IgD-negative memory B cell (primary cell): ENCODE measurements around the gene RAD50. TPM values are rescaled to one million over a fixed set of nuclear protein-coding genes. Genes with fewer than 3 reads are reported as not detected.

ENCODE experiments used
- H3K27ac Mint-ChIP-seq, 3 donors: one replicate each; pipeline ENCODE4 v1.8.0; 2020 to 2022; ENCODE audit warnings: mild to moderate bottlenecking in 3 of 3, mixed read lengths in 3 of 3, moderate library complexity in 1 of 3
- H3K27me3 Mint-ChIP-seq: one replicate; pipeline ENCODE4 v1.8.0; 2021; ENCODE audit warnings: mixed read lengths
- H3K36me3 Mint-ChIP-seq: one replicate; pipeline ENCODE4 v1.8.0; 2020; ENCODE audit warnings: mild to moderate bottlenecking, mixed read lengths
- H3K4me1 Mint-ChIP-seq, 3 donors: one replicate each; pipeline ENCODE4 v1.8.0; 2020 to 2022; ENCODE audit warnings: mixed read lengths in 3 of 3, mild to moderate bottlenecking in 1 of 3
- H3K4me3 Mint-ChIP-seq, 4 donors: one replicate each; pipeline ENCODE4 v1.8.0; 2020 to 2022; ENCODE audit warnings: mild to moderate bottlenecking in 4 of 4, mixed read lengths in 4 of 4, moderate library complexity in 3 of 4
- H3K9me3 Mint-ChIP-seq, 3 donors: one replicate each; pipeline ENCODE4 v1.8.0; 2020 to 2021; ENCODE audit warnings: mixed read lengths in 3 of 3, mild to moderate bottlenecking in 1 of 3
- polyA plus RNA-seq: library from polyadenylated mRNA; unstranded; fragments of 300-500 nt; fragmentation: Illumina TruSeq; gene quantifications from one replicate; pipeline ENCODE4 v1.2.3, GENCODE V29; 2021

Gene RAD50
- polyA plus RNA-seq, 1 donor from 2014 or later = 33.4 TPM

- no peaks in the 10 kb centered on the region for H3K36me3 Mint-ChIP-seq
- H3K27ac Mint-ChIP-seq = peak overlapping the region in 1 of 3 donors; percentile 74
- peaks cover 9 to 14% (median 12%) of the 10 kb centered on the region in 3 donors for H3K4me1 Mint-ChIP-seq
- peaks cover 16% of the 10 kb centered on the region for H3K27me3 Mint-ChIP-seq
- H3K9me3 Mint-ChIP-seq = no peaks in the 10 kb centered on the region
- no peak overlapping the region for H3K4me3 Mint-ChIP-seq
Measured at GRCh38 chr5:132658381-132659302, 101.9 kb downstream of the RAD50 start.

DNA sequence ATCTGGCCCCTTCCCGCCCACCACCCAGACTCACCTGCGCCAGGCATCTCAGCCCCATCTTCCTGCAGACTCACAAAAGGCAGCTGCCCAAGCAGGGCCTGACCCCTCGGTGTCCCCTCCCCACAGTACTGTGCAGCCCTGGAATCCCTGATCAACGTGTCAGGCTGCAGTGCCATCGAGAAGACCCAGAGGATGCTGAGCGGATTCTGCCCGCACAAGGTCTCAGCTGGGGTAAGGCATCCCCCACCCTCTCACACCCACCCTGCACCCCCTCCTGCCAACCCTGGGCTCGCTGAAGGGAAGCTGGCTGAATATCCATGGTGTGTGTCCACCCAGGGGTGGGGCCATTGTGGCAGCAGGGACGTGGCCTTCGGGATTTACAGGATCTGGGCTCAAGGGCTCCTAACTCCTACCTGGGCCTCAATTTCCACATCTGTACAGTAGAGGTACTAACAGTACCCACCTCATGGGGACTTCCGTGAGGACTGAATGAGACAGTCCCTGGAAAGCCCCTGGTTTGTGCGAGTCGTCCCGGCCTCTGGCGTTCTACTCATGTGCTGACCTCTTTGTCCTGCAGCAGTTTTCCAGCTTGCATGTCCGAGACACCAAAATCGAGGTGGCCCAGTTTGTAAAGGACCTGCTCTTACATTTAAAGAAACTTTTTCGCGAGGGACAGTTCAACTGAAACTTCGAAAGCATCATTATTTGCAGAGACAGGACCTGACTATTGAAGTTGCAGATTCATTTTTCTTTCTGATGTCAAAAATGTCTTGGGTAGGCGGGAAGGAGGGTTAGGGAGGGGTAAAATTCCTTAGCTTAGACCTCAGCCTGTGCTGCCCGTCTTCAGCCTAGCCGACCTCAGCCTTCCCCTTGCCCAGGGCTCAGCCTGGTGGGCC, 103.1 kb downstream of the RAD50 start:
- Mint-ChIP-seq H3K4me1 (peaks cover 9 to 21% (median 12%) of the 10 kb centered on the region in 3 donors), H3K36me3 (no peaks in the 10 kb centered on the region), H3K27me3 (peaks cover 16% of the 10 kb centered on the region), H3K9me3 (no peaks in the 10 kb centered on the region), H3K27ac (no peak overlapping the region), H3K4me3 (peak overlapping the region in 1 of 4 donors; percentile 65)

- H3K4me1 Mint-ChIP-seq = peaks cover 9 to 21% (median 12%) of the 10 kb centered on the region in 3 donors
- no peak overlapping the region for H3K4me3 Mint-ChIP-seq
- peaks cover 8% of the 10 kb centered on the region for H3K27me3 Mint-ChIP-seq
- H3K27ac Mint-ChIP-seq = no peak overlapping the region
- no peaks in the 10 kb centered on the region for H3K9me3 Mint-ChIP-seq
- H3K36me3 Mint-ChIP-seq = no peaks in the 10 kb centered on the region
Measured at GRCh38 chr5:132661231-132662003, 104.6 kb downstream of the RAD50 start.

GRCh38 chr5:132662004-132662401, 105.2 kb downstream of the RAD50 start:
- Mint-ChIP-seq H3K9me3 (no peaks in the 10 kb centered on the region), H3K4me1 (peaks cover 8 to 19% (median 9%) of the 10 kb centered on the region in 3 donors), H3K36me3 (no peaks in the 10 kb centered on the region), H3K4me3 (peak overlapping the region in 1 of 4 donors; percentile 63), H3K27ac (peak overlapping the region in 1 of 3 donors; percentile 71), H3K27me3 (peaks cover 6% of the 10 kb centered on the region)

DNA sequence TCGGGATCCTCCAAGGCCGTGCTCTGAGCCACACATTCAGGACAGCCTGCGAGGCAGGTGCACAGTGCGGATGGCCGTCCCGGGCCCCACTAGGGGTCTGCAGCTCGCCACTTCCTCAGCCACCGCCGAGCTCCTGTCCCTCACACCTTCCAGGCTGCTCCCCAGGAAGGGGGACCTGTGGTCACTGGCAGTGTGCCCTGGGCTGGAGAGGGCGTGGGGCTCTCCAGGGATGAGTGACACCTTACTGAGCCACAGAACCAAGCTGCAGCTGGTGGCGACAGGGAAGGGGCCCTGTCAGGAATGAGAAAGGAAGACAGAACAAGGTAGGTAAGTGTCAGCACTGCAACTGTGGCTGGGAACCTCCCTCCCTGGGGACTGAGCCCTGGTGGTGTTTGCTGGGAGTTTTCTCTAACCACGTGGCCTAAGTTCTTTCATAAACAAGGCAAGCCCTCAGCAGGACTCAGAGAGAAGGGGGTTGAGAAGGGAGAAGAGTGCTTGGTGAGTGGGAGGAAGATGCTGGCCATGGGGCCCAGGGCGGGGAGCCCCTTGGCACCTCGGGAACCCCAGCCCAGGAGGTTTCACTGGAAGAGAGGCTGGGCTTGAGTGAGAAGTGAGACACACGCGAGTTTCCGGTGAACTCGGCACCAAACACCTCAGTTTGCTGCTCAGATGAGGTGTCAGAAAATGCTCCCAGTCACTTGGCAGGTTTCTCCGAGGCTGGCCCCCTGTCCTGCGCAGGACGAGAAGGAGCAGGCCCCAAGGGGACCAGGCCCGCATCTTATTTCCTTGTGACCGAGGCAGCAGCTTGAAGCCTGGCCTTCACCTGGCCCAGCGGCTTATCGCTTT, 106.4 kb downstream of the RAD50 start:
- H3K4me1 Mint-ChIP-seq = peaks cover 8 to 19% (median 9%) of the 10 kb centered on the region in 3 donors
- H3K27me3 Mint-ChIP-seq = peaks cover 4% of the 10 kb centered on the region
- H3K9me3 Mint-ChIP-seq = no peaks in the 10 kb centered on the region
- peak overlapping the region in 2 of 3 donors; percentile 52 to 75 for H3K27ac Mint-ChIP-seq
- H3K4me3 Mint-ChIP-seq = peak overlapping the region in 3 of 4 donors; percentile 6 to 86 (median 83)
- H3K36me3 Mint-ChIP-seq = no peaks in the 10 kb centered on the region

GRCh38 chr5:132663771-132664695, 107.3 kb downstream of the RAD50 start:
- Mint-ChIP-seq H3K27me3 (peaks cover 4% of the 10 kb centered on the region), H3K36me3 (no peaks in the 10 kb centered on the region), H3K4me3 (peak overlapping the region in 3 of 4 donors; percentile 14 to 83 (median 28)), H3K4me1 (peaks cover 8 to 19% (median 9%) of the 10 kb centered on the region in 3 donors), H3K27ac (peak overlapping the region in 2 of 3 donors; percentile 34 to 87), H3K9me3 (no peaks in the 10 kb centered on the region)

DNA sequence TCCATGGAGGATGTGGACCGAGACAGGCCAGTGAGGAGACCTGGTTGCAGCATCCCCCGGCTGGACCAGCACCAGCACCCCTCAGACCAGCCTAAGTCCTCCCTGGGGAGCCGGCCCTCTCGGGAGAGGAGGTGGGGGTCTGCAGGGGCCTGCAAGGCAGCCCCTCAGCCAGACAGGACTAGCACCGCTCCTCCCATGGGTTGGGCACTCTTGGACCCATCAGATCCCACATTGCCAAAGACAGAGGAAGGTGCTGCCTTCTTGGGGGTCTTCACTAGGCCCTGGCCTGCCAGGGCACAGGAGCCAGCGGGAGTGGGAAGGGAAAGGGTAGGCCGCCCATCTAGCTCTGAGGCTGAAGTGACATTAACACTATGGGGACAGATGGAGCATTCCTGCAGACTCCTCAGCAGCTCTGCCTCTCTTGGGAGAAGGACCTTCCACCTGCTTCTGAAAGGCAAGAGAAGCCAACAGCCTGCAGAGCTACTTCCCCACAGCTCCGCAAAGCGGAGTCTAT, 108.0 kb downstream of the RAD50 start:
- Mint-ChIP-seq H3K36me3 (no peaks in the 10 kb centered on the region), H3K4me3 (no peak overlapping the region), H3K27me3 (peaks cover 4% of the 10 kb centered on the region), H3K9me3 (no peaks in the 10 kb centered on the region), H3K4me1 (peaks cover 8 to 19% (median 9%) of the 10 kb centered on the region in 3 donors), H3K27ac (no peak overlapping the region)

- no peak overlapping the region for H3K4me3 Mint-ChIP-seq
- peaks cover 4% of the 10 kb centered on the region for H3K27me3 Mint-ChIP-seq
- no peak overlapping the region for H3K27ac Mint-ChIP-seq
- no peaks in the 10 kb centered on the region for H3K9me3 Mint-ChIP-seq
- peaks cover 2% of the 10 kb centered on the region for H3K36me3 Mint-ChIP-seq
- peaks cover 8 to 18% (median 9%) of the 10 kb centered on the region in 3 donors for H3K4me1 Mint-ChIP-seq
Measured at GRCh38 chr5:132665574-132666080, 108.8 kb downstream of the RAD50 start.

- peaks cover 2% of the 10 kb centered on the region for H3K36me3 Mint-ChIP-seq
- peaks cover 9 to 15% (median 10%) of the 10 kb centered on the region in 3 donors for H3K4me1 Mint-ChIP-seq
- peaks cover 0 to 5% (median 0%) of the 10 kb centered on the region in 3 donors for H3K9me3 Mint-ChIP-seq
- no peak overlapping the region for H3K4me3 Mint-ChIP-seq
- peaks cover 4% of the 10 kb centered on the region for H3K27me3 Mint-ChIP-seq
- H3K27ac Mint-ChIP-seq = no peak overlapping the region
Measured at GRCh38 chr5:132666310-132667123, 109.7 kb downstream of the RAD50 start.

DNA sequence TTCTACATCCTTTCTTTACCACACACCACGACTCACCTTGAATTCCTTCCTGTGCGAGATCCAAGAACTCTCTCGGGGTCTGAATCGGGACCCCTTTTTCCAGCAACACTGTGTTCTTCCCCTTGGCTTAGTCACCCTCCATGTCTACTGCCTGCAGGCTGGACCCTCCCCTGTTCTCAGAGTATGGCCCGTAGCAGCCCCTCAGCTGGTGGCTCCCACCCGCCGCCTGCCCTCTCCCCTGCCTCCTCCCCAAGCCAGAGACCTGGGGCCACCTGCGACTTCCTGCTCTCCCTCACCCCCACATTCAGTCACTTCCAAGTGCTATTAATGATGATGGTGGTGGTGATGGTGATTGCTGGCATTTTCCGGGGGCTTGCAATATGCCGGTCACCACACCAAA, 110.5 kb downstream of the RAD50 start:
- peak overlapping the region in 1 of 3 donors; percentile 27 for H3K27ac Mint-ChIP-seq
- H3K27me3 Mint-ChIP-seq = peaks cover 4% of the 10 kb centered on the region
- H3K36me3 Mint-ChIP-seq = peaks cover 2% of the 10 kb centered on the region
- H3K4me3 Mint-ChIP-seq = peak overlapping the region in 1 of 4 donors; percentile 41
- H3K4me1 Mint-ChIP-seq = peaks cover 9 to 12% (median 10%) of the 10 kb centered on the region in 3 donors
- H3K9me3 Mint-ChIP-seq = peaks cover 0 to 5% (median 0%) of the 10 kb centered on the region in 3 donors

- Mint-ChIP-seq H3K4me3 (peak overlapping the region in 1 of 4 donors; percentile 41), H3K36me3 (peaks cover 2% of the 10 kb centered on the region), H3K9me3 (peaks cover 0 to 5% (median 0%) of the 10 kb centered on the region in 3 donors), H3K4me1 (peaks cover 4 to 10% (median 9%) of the 10 kb centered on the region in 3 donors), H3K27ac (peak overlapping the region in 1 of 3 donors; percentile 27), H3K27me3 (peaks cover 4% of the 10 kb centered on the region)
Measured at GRCh38 chr5:132667761-132668705, 111.3 kb downstream of the RAD50 start.
